MM.1S (cell line): ENCODE results near the gene ZKSCAN8.
A peak's percentile ranks its signal among the peaks of the same experiment; 100 is the strongest.

Experiments
- DNase-seq: peaks from one replicate; pipeline ENCODE4 v3.0.0-alpha.2; 2015
- H2AFZ ChIP-seq: fragments of 300-600 bp; sonication (generic); 2 replicates; pipeline ENCODE4 v1.6.0; 2016; ENCODE audit warnings: antibody characterized with exemption, low read length
- H3F3A ChIP-seq: fragments of 300-600 bp; sonication (generic); 2 replicates; pipeline ENCODE4 v1.6.1; 2016; ENCODE audit warnings: mild to moderate bottlenecking, antibody characterized with exemption, low read length, moderate library complexity, mixed read lengths; ENCODE audit not compliant: insufficient read depth
- H3K27ac ChIP-seq: fragments of 300-600 bp; sonication (generic); 2 replicates; pipeline ENCODE4 v1.5.1; 2016; ENCODE audit warnings: mild to moderate bottlenecking, low read length
- H3K27me3 ChIP-seq: fragments of 300-600 bp; sonication (generic); replicated peaks from 2 replicates; pipeline ENCODE4 v1.6.0; 2016; ENCODE audit warnings: low read length; ENCODE audit not compliant: insufficient read depth
- H3K36me3 ChIP-seq: fragments of 300-600 bp; sonication (generic); replicated peaks from 2 replicates; pipeline ENCODE4 v1.6.1; 2016; ENCODE audit warnings: mild to moderate bottlenecking, low read length, mixed read lengths; ENCODE audit not compliant: insufficient read depth
- H3K4me1 ChIP-seq: fragments of 300-600 bp; sonication (generic); 2 replicates; pipeline ENCODE4 v1.6.1; 2016; ENCODE audit warnings: low read length, mixed read lengths
- H3K4me2 ChIP-seq: fragments of 300-600 bp; sonication (generic); 2 replicates; pipeline ENCODE4 v1.6.0; 2016; ENCODE audit warnings: low read depth, low read length
- H3K4me3 ChIP-seq: fragments of 300-600 bp; sonication (generic); 2 replicates; pipeline ENCODE4 v1.5.1; 2016; ENCODE audit warnings: low read length, mixed read lengths
- H3K79me2 ChIP-seq: fragments of 300-600 bp; sonication (generic); 2 replicates; pipeline ENCODE4 v1.6.1; 2016; ENCODE audit warnings: mixed run types, low read length, mixed read lengths
- H3K9ac ChIP-seq: fragments of 300-600 bp; sonication (generic); 2 replicates; pipeline ENCODE4 v1.6.1; 2016; ENCODE audit warnings: low read length, mixed read lengths
- H3K9me2 ChIP-seq: fragments of 300-600 bp; sonication (generic); replicated peaks from 2 replicates; pipeline ENCODE4 v1.6.1; 2016; ENCODE audit warnings: mild to moderate bottlenecking, low read length, mixed read lengths; ENCODE audit not compliant: insufficient read depth
- H3K9me3 ChIP-seq: fragments of 300-600 bp; sonication (generic); replicated peaks from 2 replicates; pipeline ENCODE4 v1.6.1; 2016; ENCODE audit warnings: mild to moderate bottlenecking, low read length, mixed read lengths; ENCODE audit not compliant: insufficient read depth
- H4K20me1 ChIP-seq: fragments of 300-600 bp; sonication (generic); 2 replicates; pipeline ENCODE4 v1.6.1; 2016; ENCODE audit warnings: mild to moderate bottlenecking, low read length, moderate library complexity, mixed read lengths; ENCODE audit not compliant: insufficient read depth
- EZH2 ChIP-seq: fragments of 300-600 bp; sonication (generic); optimal IDR thresholded peaks from 2 replicates; pipeline ENCODE3; 2017; ENCODE audit warnings: low read depth, mild to moderate bottlenecking, antibody characterized with exemption, low read length, mixed read lengths
- EZH2phosphoT487 ChIP-seq: fragments of 300-600 bp; sonication (generic); IDR thresholded peaks from 2 replicates; pipeline ENCODE4 v1.6.1; 2018; ENCODE audit warnings: antibody characterized with exemption, low read length
- TF ChIP-seq, protein P1 (sequence below): fragments of 300-600 bp; sonication (generic); IDR thresholded peaks from 2 replicates; pipeline ENCODE4 v1.5.1; 2016; ENCODE audit warnings: antibody characterized with exemption, low read length, mixed read lengths

Gene ZKSCAN8

GRCh38 chr6:28135393-28135792, 6.3 kb upstream of the ZKSCAN8 start:
- TF ChIP-seq EZH2phosphoT487 (no peak), EZH2 (no peak)
- TF ChIP-seq, protein P1, sequence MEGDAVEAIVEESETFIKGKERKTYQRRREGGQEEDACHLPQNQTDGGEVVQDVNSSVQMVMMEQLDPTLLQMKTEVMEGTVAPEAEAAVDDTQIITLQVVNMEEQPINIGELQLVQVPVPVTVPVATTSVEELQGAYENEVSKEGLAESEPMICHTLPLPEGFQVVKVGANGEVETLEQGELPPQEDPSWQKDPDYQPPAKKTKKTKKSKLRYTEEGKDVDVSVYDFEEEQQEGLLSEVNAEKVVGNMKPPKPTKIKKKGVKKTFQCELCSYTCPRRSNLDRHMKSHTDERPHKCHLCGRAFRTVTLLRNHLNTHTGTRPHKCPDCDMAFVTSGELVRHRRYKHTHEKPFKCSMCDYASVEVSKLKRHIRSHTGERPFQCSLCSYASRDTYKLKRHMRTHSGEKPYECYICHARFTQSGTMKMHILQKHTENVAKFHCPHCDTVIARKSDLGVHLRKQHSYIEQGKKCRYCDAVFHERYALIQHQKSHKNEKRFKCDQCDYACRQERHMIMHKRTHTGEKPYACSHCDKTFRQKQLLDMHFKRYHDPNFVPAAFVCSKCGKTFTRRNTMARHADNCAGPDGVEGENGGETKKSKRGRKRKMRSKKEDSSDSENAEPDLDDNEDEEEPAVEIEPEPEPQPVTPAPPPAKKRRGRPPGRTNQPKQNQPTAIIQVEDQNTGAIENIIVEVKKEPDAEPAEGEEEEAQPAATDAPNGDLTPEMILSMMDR: no peak
- Histone ChIP-seq H3K9ac (no peak overlapping the region), H4K20me1 (no peaks in the 10 kb centered on the region), H3K4me3 (peak overlapping the region; percentile 83), H3K36me3 (no peaks in the 10 kb centered on the region), H3K27me3 (no peaks in the 10 kb centered on the region), H3K9me2 (no peaks in the 10 kb centered on the region), H3K4me1 (peaks cover 18% of the 10 kb centered on the region), H3K9me3 (no peaks in the 10 kb centered on the region), H2AFZ (no peak overlapping the region), H3K27ac (no peak overlapping the region), H3F3A (peaks cover 13% of the 10 kb centered on the region), H3K79me2 (peaks cover 52% of the 10 kb centered on the region), H3K4me2 (peak overlapping the region; percentile 75)
- no peak for DNase-seq

DNA sequence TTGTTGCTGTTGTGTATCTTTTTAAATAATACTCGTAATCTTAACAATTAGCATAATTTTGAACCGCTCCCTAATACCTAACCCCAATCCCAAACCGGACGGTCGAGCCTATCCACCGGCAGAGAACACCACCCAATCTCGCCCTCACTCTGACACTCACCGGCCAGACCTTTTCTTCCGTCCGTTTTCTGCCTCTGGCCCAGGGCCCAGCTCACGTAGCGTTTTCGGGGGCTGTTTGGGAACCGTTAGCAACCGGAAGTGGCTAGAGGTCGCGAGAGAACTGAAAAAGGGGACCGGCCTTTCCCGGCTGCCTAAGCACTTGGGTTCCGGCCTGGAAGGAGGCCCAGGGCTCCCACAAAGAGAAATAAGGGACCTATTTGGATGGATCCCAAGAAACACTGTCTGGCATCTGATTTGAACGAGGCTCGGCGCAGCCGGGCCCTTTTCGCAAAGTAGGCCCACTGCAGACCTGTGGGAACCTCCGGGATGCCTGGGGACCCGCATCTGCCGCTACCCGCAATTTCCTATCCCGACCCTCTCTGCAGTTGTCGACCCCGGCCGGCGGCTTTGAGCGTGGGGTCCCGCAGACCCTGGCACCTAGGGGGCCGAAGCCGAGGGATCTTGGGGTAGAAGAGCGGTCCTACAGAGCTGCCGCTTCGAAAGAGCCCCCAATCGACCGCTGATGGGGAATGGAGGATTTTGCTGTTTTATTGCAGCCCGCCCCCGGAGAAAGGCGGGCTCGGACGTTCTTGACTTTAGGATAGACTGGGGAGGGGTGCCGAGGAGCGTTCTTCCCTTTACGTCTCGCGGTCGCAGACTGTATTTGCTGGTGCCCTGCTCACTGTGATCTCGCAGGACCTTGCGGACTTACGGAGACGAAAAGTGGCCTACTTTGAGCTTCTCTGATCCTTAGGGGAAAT, 4.8 kb upstream of the ZKSCAN8 start:
- peak; percentile 86 for DNase-seq
- Histone ChIP-seq H3K79me2 (peaks cover 43% of the 10 kb centered on the region), H4K20me1 (no peaks in the 10 kb centered on the region), H3K36me3 (no peaks in the 10 kb centered on the region), H2AFZ (peak overlapping the region; percentile 100), H3K27ac (peak overlapping the region; percentile 65; the same call in 1 of the 2 replicates), H3K9me3 (no peaks in the 10 kb centered on the region), H3F3A (peaks cover 13% of the 10 kb centered on the region), H3K4me2 (peak overlapping the region; percentile 75), H3K9me2 (no peaks in the 10 kb centered on the region), H3K27me3 (no peaks in the 10 kb centered on the region), H3K4me3 (peak overlapping the region; percentile 83), H3K9ac (peak overlapping the region; percentile 78), H3K4me1 (peaks cover 18% of the 10 kb centered on the region)
- TF ChIP-seq, protein P1: no peak
- TF ChIP-seq EZH2phosphoT487: no peak
- no peak for TF ChIP-seq EZH2

GRCh38 chr6:28137505-28137981, 4.1 kb upstream of the ZKSCAN8 start:
- DNase-seq: peak; percentile 20
- Histone ChIP-seq H3K9me3 (no peaks in the 10 kb centered on the region), H3K27ac (peak overlapping the region; percentile 65; the same call in 1 of the 2 replicates), H4K20me1 (no peaks in the 10 kb centered on the region), H3F3A (peaks cover 13% of the 10 kb centered on the region), H3K9me2 (no peaks in the 10 kb centered on the region), H3K4me1 (peaks cover 19% of the 10 kb centered on the region), H3K9ac (peak overlapping the region; percentile 78), H3K36me3 (no peaks in the 10 kb centered on the region), H3K4me3 (peak overlapping the region; percentile 83), H3K4me2 (peak overlapping the region; percentile 75), H2AFZ (peak overlapping the region; percentile 100), H3K27me3 (no peaks in the 10 kb centered on the region), H3K79me2 (peaks cover 45% of the 10 kb centered on the region)
- TF ChIP-seq, protein P1: no peak
- no peak for TF ChIP-seq EZH2
- TF ChIP-seq EZH2phosphoT487: no peak
